Peyer's patch (tissue), 4 donors: ENCODE data around the gene EDIL3.

Experiments used
- POLR2A ChIP-seq, 2 donors: fragments of 450-650 bp; IDR thresholded peaks; one replicate each; pipeline ENCODE4 v1.5.1; 2017; ENCODE audit warnings: antibody characterized with exemption in 2 of 2, mild to moderate bottlenecking in 2 of 2, moderate library complexity in 2 of 2
- TF ChIP-seq, protein P1 (sequence below), 6 experiments: fragments of 450-650 bp in 4 of 6; fragments of 200-600 bp in 2 of 6; sonication (generic) in 1 of 6; IDR thresholded peaks; one replicate each; pipeline ENCODE4 v1.5.1; 2017 to 2019; ENCODE audit warnings: antibody characterized with exemption in 6 of 6, mild to moderate bottlenecking in 3 of 6, moderate library complexity in 1 of 6

- TF ChIP-seq, protein P1, sequence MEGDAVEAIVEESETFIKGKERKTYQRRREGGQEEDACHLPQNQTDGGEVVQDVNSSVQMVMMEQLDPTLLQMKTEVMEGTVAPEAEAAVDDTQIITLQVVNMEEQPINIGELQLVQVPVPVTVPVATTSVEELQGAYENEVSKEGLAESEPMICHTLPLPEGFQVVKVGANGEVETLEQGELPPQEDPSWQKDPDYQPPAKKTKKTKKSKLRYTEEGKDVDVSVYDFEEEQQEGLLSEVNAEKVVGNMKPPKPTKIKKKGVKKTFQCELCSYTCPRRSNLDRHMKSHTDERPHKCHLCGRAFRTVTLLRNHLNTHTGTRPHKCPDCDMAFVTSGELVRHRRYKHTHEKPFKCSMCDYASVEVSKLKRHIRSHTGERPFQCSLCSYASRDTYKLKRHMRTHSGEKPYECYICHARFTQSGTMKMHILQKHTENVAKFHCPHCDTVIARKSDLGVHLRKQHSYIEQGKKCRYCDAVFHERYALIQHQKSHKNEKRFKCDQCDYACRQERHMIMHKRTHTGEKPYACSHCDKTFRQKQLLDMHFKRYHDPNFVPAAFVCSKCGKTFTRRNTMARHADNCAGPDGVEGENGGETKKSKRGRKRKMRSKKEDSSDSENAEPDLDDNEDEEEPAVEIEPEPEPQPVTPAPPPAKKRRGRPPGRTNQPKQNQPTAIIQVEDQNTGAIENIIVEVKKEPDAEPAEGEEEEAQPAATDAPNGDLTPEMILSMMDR (IDR thresholded peaks at IDR 0.05): no peak
- no peak for TF ChIP-seq POLR2A (IDR thresholded peaks at IDR 0.05)
Observed at GRCh38 chr5:84303315-84303714, 81.4 kb downstream of the EDIL3 start.
